ENCODE results near the gene CACNA1B. TPM values are rescaled to one million over a fixed set of nuclear protein-coding genes. Genes with fewer than 3 reads are reported as not detected.

CACNA1B gene
- total RNA-seq, 1 donor from 2014 or later = 0.13 TPM

- Mint-ChIP-seq H3K9me3 (ENCODE audit: unreplicated experiment) (peaks cover 15% of the 10 kb centered on the region), H3K4me1 (ENCODE audit: unreplicated experiment) (no peaks in the 10 kb centered on the region), H3K36me3 (ENCODE audit: unreplicated experiment) (no peaks in the 10 kb centered on the region), H3K4me3 (ENCODE audit: unreplicated experiment) (no peak overlapping the region), H3K27ac (ENCODE audit: unreplicated experiment) (no peak overlapping the region), H3K27me3 (ENCODE audit: unreplicated experiment) (no peaks in the 10 kb centered on the region)
- no peak for DNase-seq (ENCODE audit: extremely low spot score, unreplicated experiment)
- TF ChIP-seq CTCF (IDR thresholded peaks at IDR 0.05) = no peak
Observed at GRCh38 chr9:137948642-137949041, 71.1 kb downstream of the CACNA1B start.

- TF ChIP-seq CTCF (IDR thresholded peaks at IDR 0.05) = no peak
- H3K9me3 Mint-ChIP-seq (ENCODE audit: unreplicated experiment) = peaks cover 11% of the 10 kb centered on the region
- DNase-seq (ENCODE audit: extremely low spot score, unreplicated experiment) = no peak
- H3K4me3 Mint-ChIP-seq (ENCODE audit: unreplicated experiment) = no peak overlapping the region
- H3K36me3 Mint-ChIP-seq (ENCODE audit: unreplicated experiment) = no peaks in the 10 kb centered on the region
- no peak overlapping the region for H3K27ac Mint-ChIP-seq (ENCODE audit: unreplicated experiment)
- no peaks in the 10 kb centered on the region for H3K27me3 Mint-ChIP-seq (ENCODE audit: unreplicated experiment)
- H3K4me1 Mint-ChIP-seq (ENCODE audit: unreplicated experiment) = no peaks in the 10 kb centered on the region
Observed at GRCh38 chr9:137949260-137949659, 71.7 kb downstream of the CACNA1B start.

- Mint-ChIP-seq H3K9me3 (ENCODE audit: unreplicated experiment) (peaks cover 8% of the 10 kb centered on the region), H3K27ac (ENCODE audit: unreplicated experiment) (no peak overlapping the region)
- DNase-seq (ENCODE audit: extremely low spot score, unreplicated experiment) = peak; percentile 79
Observed at GRCh38 chr9:137951107-137951506, 73.5 kb downstream of the CACNA1B start.

GRCh38 chr9:137951597-137952490, 74.3 kb downstream of the CACNA1B start:
- H3K9me3 Mint-ChIP-seq (ENCODE audit: unreplicated experiment) = peaks cover 4% of the 10 kb centered on the region
- H3K4me3 Mint-ChIP-seq (ENCODE audit: unreplicated experiment) = no peak overlapping the region
- peaks cover 2% of the 10 kb centered on the region for H3K27me3 Mint-ChIP-seq (ENCODE audit: unreplicated experiment)
- no peaks in the 10 kb centered on the region for H3K36me3 Mint-ChIP-seq (ENCODE audit: unreplicated experiment)
- DNase-seq (ENCODE audit: extremely low spot score, unreplicated experiment) = peak; percentile 77
- no peaks in the 10 kb centered on the region for H3K4me1 Mint-ChIP-seq (ENCODE audit: unreplicated experiment)
- TF ChIP-seq CTCF (IDR thresholded peaks at IDR 0.05) = no peak
- no peak overlapping the region for H3K27ac Mint-ChIP-seq (ENCODE audit: unreplicated experiment)

More at GRCh38 chr9:137951107-137951506, 73.5 kb downstream of the CACNA1B start:
- H3K27me3 Mint-ChIP-seq (ENCODE audit: unreplicated experiment) = peaks cover 2% of the 10 kb centered on the region
- no peak for TF ChIP-seq CTCF (IDR thresholded peaks at IDR 0.05)
- no peaks in the 10 kb centered on the region for H3K36me3 Mint-ChIP-seq (ENCODE audit: unreplicated experiment)
- no peaks in the 10 kb centered on the region for H3K4me1 Mint-ChIP-seq (ENCODE audit: unreplicated experiment)
- H3K4me3 Mint-ChIP-seq (ENCODE audit: unreplicated experiment) = no peak overlapping the region

GRCh38 chr9:137952976-137953666, 75.5 kb downstream of the CACNA1B start:
- H3K4me3 Mint-ChIP-seq (ENCODE audit: unreplicated experiment) = no peak overlapping the region
- no peaks in the 10 kb centered on the region for H3K9me3 Mint-ChIP-seq (ENCODE audit: unreplicated experiment)
- H3K4me1 Mint-ChIP-seq (ENCODE audit: unreplicated experiment) = no peaks in the 10 kb centered on the region
- peaks cover 2% of the 10 kb centered on the region for H3K27me3 Mint-ChIP-seq (ENCODE audit: unreplicated experiment)
- no peak for TF ChIP-seq CTCF (IDR thresholded peaks at IDR 0.05)
- no peak overlapping the region for H3K27ac Mint-ChIP-seq (ENCODE audit: unreplicated experiment)
- H3K36me3 Mint-ChIP-seq (ENCODE audit: unreplicated experiment) = no peaks in the 10 kb centered on the region
- DNase-seq (ENCODE audit: extremely low spot score, unreplicated experiment) = peak; percentile 80

Measured in osteocyte (in vitro differentiated cells).